Kidney capillary endothelial cell (primary cell): Measurements from ENCODE around the gene DEDD.

Source experiments
- DNase-seq: peaks from one replicate; pipeline ENCODE4 v3.0.0-alpha.2; 2018; ENCODE audit warnings: low spot score

The DEDD gene

DNA sequence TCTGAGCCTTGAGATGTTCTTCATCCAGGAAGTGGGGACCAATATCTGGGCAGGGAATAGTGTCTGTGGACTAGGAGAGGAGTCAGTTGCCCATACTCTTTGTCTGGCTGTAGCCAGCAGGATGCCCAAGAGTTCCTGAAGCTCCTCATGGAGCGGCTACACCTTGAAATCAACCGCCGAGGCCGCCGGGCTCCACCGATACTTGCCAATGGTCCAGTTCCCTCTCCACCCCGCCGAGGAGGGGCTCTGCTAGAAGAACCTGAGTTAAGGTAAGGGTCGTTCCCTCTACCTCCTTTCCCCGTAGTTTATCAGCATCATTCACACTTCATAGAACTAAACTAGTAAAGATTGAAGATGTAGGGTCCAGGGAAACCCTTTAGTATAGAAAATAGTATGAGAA is 30.3 kb upstream of the DEDD start:
- no peak for DNase-seq

- no peak for DNase-seq
These were observed 29.6 kb upstream of the DEDD start for GRCh38 chr1:161162052-161162451.

DNA sequence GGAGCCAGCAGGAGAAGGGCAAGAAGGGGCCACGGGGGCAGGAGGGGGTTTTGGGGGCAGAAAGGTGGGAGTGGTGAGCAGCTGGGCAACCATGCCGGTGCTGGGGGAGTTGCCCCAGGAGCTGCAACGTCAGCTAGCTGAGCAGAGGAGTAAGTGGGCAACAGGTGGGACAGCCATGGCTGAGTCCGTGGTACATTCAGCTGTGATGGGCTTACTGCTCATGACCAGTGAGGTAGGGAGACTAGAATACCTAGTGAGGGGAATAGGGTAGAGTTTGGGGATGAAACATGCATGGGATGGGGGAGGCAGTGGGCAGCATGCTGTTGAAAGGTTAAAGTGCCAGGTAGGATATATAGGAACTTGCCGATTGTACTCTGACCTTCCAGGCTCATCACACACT is 29.2 kb upstream of the DEDD start:
- no peak for DNase-seq

- no peak for DNase-seq
These were observed 28.2 kb upstream of the DEDD start for GRCh38 chr1:161160671-161161145.

- DNase-seq: no peak
These were observed 27.4 kb upstream of the DEDD start for GRCh38 chr1:161159913-161160243.

- DNase-seq: peak; percentile 85
These were observed 26.8 kb upstream of the DEDD start, which contains the start of gene USP21 for GRCh38 chr1:161159087-161159912. Gene USP21, plus strand, starts transcription at chr1:161159500. Its CDS starts 1,141 bp downstream, at chr1:161160641.

GRCh38 chr1:161158316-161159010 is 26.0 kb upstream of the DEDD start:
- no peak for DNase-seq

GRCh38 chr1:161157867-161158266 is 25.4 kb upstream of the DEDD start:
- DNase-seq: no peak

- DNase-seq: peak; percentile 90
These were observed 21.3 kb upstream of the DEDD start, which contains the start of gene UFC1 for GRCh38 chr1:161153682-161154337. Gene UFC1, plus strand, starts transcription at chr1:161153978. Its CDS starts 20 bp downstream, at chr1:161153998.

DNA sequence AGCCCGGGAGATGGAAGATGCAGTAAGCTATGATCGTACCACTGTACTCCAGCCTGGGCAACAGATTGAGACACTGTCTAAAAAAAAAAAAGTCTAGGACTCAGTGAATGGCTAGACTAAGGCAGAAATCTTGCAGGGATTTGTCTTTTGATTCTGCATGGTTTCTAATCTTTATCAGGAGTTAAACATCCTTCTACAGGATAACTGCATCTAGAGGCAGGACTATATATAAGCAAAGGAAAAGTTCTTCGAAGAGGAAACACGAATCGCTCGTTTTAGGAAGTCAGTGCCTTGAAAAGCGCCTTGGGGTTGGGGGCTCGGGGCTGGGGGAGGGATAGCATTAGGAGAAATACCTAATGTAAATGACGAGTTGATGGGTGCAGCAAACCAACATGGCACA is 20.7 kb upstream of the DEDD start:
- no peak for DNase-seq

DNA sequence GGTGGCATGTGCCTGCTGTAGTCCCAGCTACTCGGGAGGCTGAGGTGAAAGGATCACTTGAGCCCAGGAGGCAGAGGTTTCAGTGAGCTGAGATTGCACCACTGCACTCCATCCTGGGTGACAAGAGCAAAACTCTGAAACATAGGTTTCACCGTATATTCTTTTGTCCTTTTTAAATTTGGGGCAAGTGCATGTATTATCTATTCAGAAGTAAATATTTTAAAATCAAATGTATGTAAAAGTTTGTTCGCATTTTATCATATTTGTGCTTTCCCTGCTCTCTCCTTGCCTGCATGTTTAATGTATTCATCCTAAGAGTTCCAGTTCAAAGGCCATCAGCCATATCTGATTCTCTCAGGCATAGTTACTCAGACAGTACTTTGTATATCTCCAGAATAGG is 13.4 kb upstream of the DEDD start:
- DNase-seq: no peak

GRCh38 chr1:161140755-161141400 is 8.4 kb upstream of the DEDD start:
- no peak for DNase-seq

DNA sequence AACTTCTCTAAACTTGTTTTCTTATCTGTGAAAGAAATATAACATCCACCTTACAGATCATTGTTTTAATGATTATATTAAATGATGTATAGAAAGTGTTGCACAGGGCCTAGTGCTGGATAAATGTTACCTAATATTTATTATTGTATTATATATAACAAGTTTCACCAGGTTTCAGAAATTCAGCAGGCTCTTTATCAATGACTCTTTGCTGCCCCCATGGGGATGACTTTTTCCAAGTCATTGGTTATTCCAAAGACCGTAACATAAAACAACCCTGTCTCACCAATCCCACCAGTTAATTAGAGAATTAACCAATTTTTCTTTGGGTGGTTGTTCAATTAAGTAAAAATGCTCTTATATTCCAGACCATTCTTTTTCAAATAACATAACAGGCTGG is 7.3 kb upstream of the DEDD start:
- DNase-seq: peak; percentile 56

- no peak for DNase-seq
These were observed 6.0 kb upstream of the DEDD start for GRCh38 chr1:161138431-161138830.

DNA sequence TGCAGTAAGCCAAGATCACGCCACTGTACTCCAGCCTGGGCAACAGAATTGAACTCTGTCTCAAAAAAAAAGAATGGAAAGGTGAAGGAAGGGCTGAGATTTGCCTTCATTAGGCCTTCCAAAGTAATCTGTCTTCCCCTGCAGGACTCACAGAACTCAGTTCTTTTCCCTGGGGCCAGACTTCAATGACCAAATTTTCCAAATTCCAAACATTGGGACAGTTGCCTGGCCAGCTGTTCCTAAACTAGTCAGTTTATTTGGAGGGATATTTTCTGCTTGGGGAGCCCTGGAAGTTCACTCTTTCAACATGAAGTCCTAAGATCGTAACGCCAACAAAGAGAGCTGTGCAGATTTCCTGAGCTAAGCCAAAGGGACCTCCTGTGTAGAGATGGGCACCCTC is 5.4 kb upstream of the DEDD start:
- DNase-seq: no peak

GRCh38 chr1:161133220-161133740 is 813 bp upstream of the DEDD start:
- no peak for DNase-seq

DNA sequence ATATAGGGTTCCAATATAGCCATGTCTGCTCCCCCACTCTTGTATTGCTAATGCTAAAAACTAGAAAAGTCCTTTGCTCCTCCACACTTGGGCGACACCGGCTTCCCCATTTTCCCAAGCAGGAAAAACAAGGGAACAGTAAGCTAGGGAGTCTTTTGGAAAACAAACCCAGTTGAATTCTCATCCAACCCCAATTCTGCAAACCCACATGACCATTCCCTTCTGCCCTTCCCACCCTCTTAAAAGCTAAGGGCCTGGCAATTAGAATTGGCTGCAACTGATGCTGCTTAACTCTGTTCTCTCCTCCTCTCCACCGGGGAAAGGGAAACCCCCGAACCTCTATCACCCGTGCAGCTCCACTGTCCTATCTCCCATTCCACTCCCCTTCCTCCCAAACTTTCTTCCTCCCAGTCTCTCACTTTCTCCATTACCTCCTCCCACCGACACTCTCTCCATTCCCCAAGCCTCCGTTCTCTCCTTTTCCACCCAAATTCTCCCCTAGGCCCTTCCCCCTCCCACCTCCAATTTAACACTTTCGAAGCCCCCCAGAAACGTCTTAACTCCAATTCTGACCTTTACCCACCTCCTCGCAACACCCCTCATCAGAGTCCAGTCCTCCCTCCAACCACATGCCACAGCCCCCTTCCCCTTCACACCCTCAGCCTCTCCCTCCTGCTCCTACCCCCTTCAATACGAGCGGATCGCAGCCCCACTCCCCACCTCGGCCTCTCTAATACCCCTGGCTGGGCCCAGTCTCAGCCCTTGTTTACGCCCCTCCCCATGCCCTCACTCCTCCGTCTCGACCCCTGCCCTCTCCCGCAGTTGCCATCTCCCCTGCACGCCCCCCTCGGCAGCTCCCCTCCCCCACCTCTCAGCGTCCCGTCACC is 701 bp downstream of the DEDD start:
- DNase-seq: peak; percentile 22

DNA sequence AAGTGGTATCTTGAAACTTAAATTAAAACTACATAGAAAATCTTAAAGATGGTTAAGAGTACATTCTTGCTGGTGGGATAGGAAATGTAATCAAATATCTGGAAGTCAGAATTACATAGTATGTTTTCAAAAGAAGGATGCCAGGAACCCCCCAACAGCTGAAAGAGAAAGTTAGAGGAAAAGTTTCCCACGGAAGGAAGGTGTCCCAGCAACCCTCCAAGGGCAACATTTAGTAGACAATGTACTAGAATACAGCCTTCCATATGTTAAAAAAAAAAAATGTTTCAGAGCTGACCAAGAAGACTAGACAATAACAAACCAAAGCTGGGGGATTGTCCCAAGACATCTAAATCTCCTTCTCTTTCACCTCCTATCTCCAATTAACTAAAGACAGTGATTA is 2.2 kb downstream of the DEDD start:
- DNase-seq: no peak

DNA sequence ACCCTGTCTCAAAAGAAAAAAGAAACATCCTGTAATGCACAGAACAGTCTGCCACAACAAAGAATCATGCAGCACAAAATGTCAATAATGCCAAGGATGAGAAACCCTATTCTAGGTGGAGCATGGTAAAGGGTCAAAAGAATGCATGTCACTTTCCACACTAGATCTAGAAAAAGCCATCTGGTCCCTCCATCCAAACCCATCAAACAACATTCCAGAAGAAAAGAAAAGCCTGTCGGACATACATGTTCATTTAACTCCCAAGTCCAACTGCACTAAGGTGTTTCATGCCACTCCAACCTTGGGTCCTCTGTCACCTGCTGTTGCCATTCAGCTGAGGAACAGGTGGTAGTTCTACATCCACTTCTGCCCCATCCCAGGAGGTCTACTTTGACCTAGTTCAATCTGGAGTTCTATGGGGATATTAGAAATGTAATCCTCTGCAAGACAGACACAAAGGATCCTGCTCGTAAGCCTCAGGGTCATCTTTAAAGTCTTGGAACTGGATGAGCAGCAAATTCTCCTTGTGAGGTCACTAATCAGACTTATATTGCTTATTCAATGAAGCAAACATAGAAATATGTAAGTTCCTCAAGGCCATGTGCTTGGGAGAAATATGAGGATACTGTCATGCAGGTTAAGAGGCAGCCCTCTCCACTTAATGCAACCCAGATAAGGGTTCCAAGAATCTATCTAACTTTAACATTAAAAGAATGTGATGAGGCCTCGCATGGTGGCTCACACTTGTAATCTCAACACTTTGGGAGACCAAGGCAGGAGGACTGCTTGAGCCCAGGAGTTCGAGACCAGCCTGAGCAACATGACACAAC is 3.7 kb downstream of the DEDD start:
- no peak for DNase-seq

DNA sequence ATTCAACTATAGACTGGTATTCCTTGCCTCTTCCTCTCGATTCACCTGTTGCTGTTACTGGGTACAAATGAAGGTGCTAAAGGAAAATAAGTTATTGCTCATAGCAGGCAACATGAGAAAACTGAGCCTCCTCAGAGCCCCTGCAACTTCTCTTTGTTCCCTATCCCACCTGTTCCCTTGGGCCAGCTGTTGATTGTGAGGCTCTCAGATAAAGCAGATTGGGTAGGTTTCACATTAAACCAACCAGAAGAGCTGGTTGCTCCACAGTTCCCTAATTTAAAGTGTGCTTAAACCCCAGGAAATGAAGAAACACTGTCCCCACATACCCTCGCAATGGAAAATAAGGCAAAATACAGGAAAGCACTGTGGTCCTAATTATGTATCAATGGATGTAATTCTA is 4.8 kb downstream of the DEDD start:
- no peak for DNase-seq
